HCT116 (cell line): ENCODE data around the gene UAP1L1. TPM values are rescaled to one million over a fixed set of nuclear protein-coding genes. Genes with fewer than 3 reads are reported as not detected.

Experiments used
- ATAC-seq: fragments of 200-7000 bp; cut with Tn5 transposase; 2 replicates; pipeline ENCODE4 v1.9.1; 2020; ENCODE audit warnings: mild to moderate bottlenecking, moderate library complexity
- BruUV-seq: library from RNA; stranded (reverse); fragments of 400-500 nt; replicated peaks from 2 replicates; lab custom pipeline; 2021; lab: Mats Ljungman, UMichigan
- CTCF ChIA-PET: fragments of 300-600 bp; sonication (Branson Sonifier 250); formaldehyde crosslinking; loops from one replicate; lab custom pipeline; 2021; ENCODE audit warnings: antibody characterized with exemption; lab: Charles Lee
- POLR2A ChIA-PET: fragments of 300-600, 350-600 bp; sonication (Branson Sonifier 250); formaldehyde crosslinking; loops from one replicate; lab custom pipeline; 2021; ENCODE audit warnings: antibody characterized with exemption; lab: Charles Lee
- RAD21 ChIA-PET, 2 experiments: fragments of 300-600 bp; sonication (Branson Sonifier 250); formaldehyde crosslinking; loops; one replicate each; lab custom pipeline; 2023; ENCODE audit warnings: low total read pairs in 2 of 2; ENCODE audit not compliant: uncharacterized antibody in 2 of 2, unreplicated experiment in 2 of 2, low non-redundant PET in 1 of 2; lab: Charles Lee
- DNase-seq: peaks from one replicate; pipeline ENCODE4 v3.0.0-alpha.2; 2010; ENCODE audit warnings: low read depth, low spot score
- H2AFZ ChIP-seq: fragments of 200-600 bp; shearing (Covaris generic), sonication (generic); 2 replicates; pipeline ENCODE4 v1.6.1; 2017; ENCODE audit warnings: low read depth, mixed run types, mixed read lengths, antibody characterized with exemption, low read length; ENCODE audit not compliant: poor library complexity, severe bottlenecking
- H3K27ac ChIP-seq: 2 replicates; pipeline ENCODE4 v1.5.1; 2012; ENCODE audit warnings: low read depth, low read length
- H3K27me3 ChIP-seq: fragments of 200-600 bp; sonication (generic); 2 replicates; pipeline ENCODE4 v1.6.1; 2016; ENCODE audit warnings: mixed run types, low read length, mixed read lengths; ENCODE audit not compliant: insufficient read depth
- H3K36me3 ChIP-seq, 2 experiments: fragments of 200-500 bp in 1 of 2; fragments of 200-600 bp in 1 of 2; sonication (Bioruptor generic) in 1 of 2; sonication (generic) in 1 of 2; 2 replicates each; pipeline versions ENCODE4 v1.5.1 to v1.6.1; 2014 to 2016; ENCODE audit warnings: low read length in 2 of 2, inconsistent platforms in 1 of 2, mixed read lengths in 1 of 2, mixed run types in 1 of 2; ENCODE audit not compliant: insufficient read depth in 2 of 2, control insufficient read depth in 1 of 2
- H3K4me1 ChIP-seq, 2 experiments: fragments of 200-600 bp in 1 of 2; sonication (generic) in 1 of 2; 2 replicates each; pipeline versions ENCODE4 v1.5.1 to v1.6.1; 2012 to 2017; ENCODE audit warnings: low read length in 2 of 2, inconsistent platforms in 1 of 2, mild to moderate bottlenecking in 1 of 2, mixed read lengths in 1 of 2, mixed run types in 1 of 2, moderate library complexity in 1 of 2; ENCODE audit not compliant: insufficient read depth in 2 of 2, control insufficient read depth in 1 of 2
- H3K4me2 ChIP-seq: fragments of 200-600 bp; sonication (generic); 2 replicates; pipeline ENCODE4 v1.6.1; 2017; ENCODE audit warnings: mixed run types, low read length, mixed read lengths
- H3K4me3 ChIP-seq, 2 experiments: fragments of 200-600 bp in 1 of 2; sonication (generic) in 1 of 2; replicated peaks in 1 of 2; 2 replicates each; pipeline ENCODE4 v1.5.1; 2011 to 2016; ENCODE audit warnings: low read length in 2 of 2, control low read depth in 1 of 2, low read depth in 1 of 2, mild to moderate bottlenecking in 1 of 2, mixed read lengths in 1 of 2, mixed run types in 1 of 2
- H3K79me2 ChIP-seq: fragments of 200-600 bp; sonication (generic); 2 replicates; pipeline ENCODE4 v1.6.1; 2017; ENCODE audit warnings: mild to moderate bottlenecking, mixed run types, low read length, moderate library complexity, mixed read lengths; ENCODE audit not compliant: insufficient read depth
- H3K9ac ChIP-seq: fragments of 200-600 bp; sonication (generic); 2 replicates; pipeline ENCODE4 v1.6.1; 2016; ENCODE audit warnings: low read length, mixed read lengths
- H3K9me2 ChIP-seq: fragments of 200-600 bp; sonication (generic), shearing (Covaris generic); 2 replicates; pipeline ENCODE4 v1.6.1; 2017; ENCODE audit warnings: mixed run types, mild to moderate bottlenecking, moderate library complexity; ENCODE audit not compliant: insufficient read depth
- H3K9me3 ChIP-seq, 2 experiments: fragments of 200-500 bp in 1 of 2; fragments of 200-600 bp in 1 of 2; sonication (Bioruptor generic) in 1 of 2; sonication (generic) in 1 of 2; 2 replicates each; pipeline ENCODE4 v1.6.1; 2014 to 2017; ENCODE audit warnings: low read length in 2 of 2, mixed read lengths in 2 of 2, inconsistent platforms in 1 of 2, low read depth in 1 of 2, mild to moderate bottlenecking in 1 of 2, mixed run types in 1 of 2, moderate library complexity in 1 of 2; ENCODE audit not compliant: control insufficient read depth in 1 of 2, insufficient read depth in 1 of 2
- H4K20me1 ChIP-seq: fragments of 200-600 bp; sonication (generic), shearing (Covaris generic); 2 replicates; pipeline ENCODE4 v1.6.1; 2017; ENCODE audit warnings: mixed run types, mild to moderate bottlenecking, moderate library complexity; ENCODE audit not compliant: insufficient read depth
- CEBPB ChIP-seq: IDR thresholded peaks from 2 replicates; pipeline ENCODE4 v1.6.1; 2012; ENCODE audit warnings: low read depth
- EGR1 ChIP-seq: IDR thresholded peaks from 2 replicates; pipeline ENCODE4 v1.6.1; 2012; ENCODE audit warnings: low read depth
- EZH2phosphoT487 ChIP-seq: fragments of 200-600 bp; IDR thresholded peaks from 2 replicates; pipeline ENCODE4 v1.6.1; 2018; ENCODE audit warnings: antibody characterized with exemption, borderline replicate concordance
- FOSL1 ChIP-seq: IDR thresholded peaks from 2 replicates; pipeline ENCODE4 v1.6.1; 2012; ENCODE audit warnings: low read depth
- JUND ChIP-seq: IDR thresholded peaks from 2 replicates; pipeline ENCODE4 v1.6.1; 2012
- POLR2A ChIP-seq: IDR thresholded peaks from 2 replicates; pipeline ENCODE4 v1.7.0; 2011; ENCODE audit warnings: borderline replicate concordance; ENCODE audit not compliant: insufficient read depth, insufficient read length; ENCODE audit errors: extremely low read depth
- POLR2AphosphoS5 ChIP-seq: IDR thresholded peaks from 2 replicates; pipeline ENCODE4 v1.6.1; 2011; ENCODE audit warnings: mild to moderate bottlenecking, low read depth, low read length, moderate library complexity
- SP1 ChIP-seq: IDR thresholded peaks from 2 replicates; pipeline ENCODE4 v1.6.1; 2012; ENCODE audit warnings: low read depth
- TCF7L2 ChIP-seq: IDR thresholded peaks from 2 replicates; pipeline ENCODE4 v1.7.0; 2011; ENCODE audit warnings: borderline replicate concordance, inconsistent platforms; ENCODE audit not compliant: insufficient read depth, insufficient read length; ENCODE audit errors: extremely low read depth
- intact Hi-C: fragments of 100-400 bp; cut with micrococcal nuclease; formaldehyde crosslinking; loops from 2 replicates; pipeline ENCODE4 v1.10.0; 2022
- total RNA-seq: library from RNA; stranded (reverse); gene quantifications from one replicate; pipeline ENCODE4 v1.2.1, GENCODE V29; 2021; ENCODE audit not compliant: unreplicated experiment
- TF ChIP-seq, protein P1 (sequence below), 3 experiments: fragments of 200-600 bp in 1 of 3; sonication (generic) in 1 of 3; IDR thresholded peaks in 2 of 3; conservative IDR thresholded peaks in 1 of 3; 2 replicates each; pipeline ENCODE4 v1.5.1; 2012 to 2017; ENCODE audit warnings: low read depth in 2 of 3, low read length in 2 of 3, antibody characterized with exemption in 1 of 3, borderline replicate concordance in 1 of 3, control low read depth in 1 of 3, mild to moderate bottlenecking in 1 of 3, mixed read lengths in 1 of 3, mixed run types in 1 of 3, moderate library complexity in 1 of 3; ENCODE audit not compliant: insufficient read depth in 1 of 3
- TF ChIP-seq, protein P2 (sequence below): IDR thresholded peaks from 2 replicates; pipeline ENCODE4 v1.6.1; 2012; ENCODE audit warnings: low read depth
- TF ChIP-seq, protein P3 (sequence below): IDR thresholded peaks from 2 replicates; pipeline ENCODE4 v1.6.1; 2012

Gene UAP1L1
- total RNA-seq, 1 experiment from 2014 or later = 11.0 TPM

DNA sequence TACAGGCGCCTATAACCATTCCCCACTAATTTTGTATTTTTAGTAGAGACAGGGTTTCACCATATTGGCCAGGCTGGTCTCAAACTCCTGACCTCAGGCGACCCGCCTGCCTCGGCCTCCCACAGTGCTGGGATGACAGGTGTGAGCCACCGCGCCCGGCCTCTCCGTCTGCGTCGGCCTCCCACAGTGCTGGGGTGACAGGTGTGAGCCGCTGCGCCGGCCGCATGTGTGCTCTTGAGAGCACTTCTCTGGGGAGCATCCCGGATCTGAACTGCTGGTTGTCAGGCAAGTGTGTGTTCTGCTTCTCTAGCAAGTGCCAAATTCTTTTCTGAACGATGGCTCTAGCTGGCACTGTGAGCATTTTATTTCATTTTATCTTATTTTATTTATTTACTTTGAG, 19.8 kb upstream of the UAP1L1 start (continued):
- TF ChIP-seq, protein P1, sequence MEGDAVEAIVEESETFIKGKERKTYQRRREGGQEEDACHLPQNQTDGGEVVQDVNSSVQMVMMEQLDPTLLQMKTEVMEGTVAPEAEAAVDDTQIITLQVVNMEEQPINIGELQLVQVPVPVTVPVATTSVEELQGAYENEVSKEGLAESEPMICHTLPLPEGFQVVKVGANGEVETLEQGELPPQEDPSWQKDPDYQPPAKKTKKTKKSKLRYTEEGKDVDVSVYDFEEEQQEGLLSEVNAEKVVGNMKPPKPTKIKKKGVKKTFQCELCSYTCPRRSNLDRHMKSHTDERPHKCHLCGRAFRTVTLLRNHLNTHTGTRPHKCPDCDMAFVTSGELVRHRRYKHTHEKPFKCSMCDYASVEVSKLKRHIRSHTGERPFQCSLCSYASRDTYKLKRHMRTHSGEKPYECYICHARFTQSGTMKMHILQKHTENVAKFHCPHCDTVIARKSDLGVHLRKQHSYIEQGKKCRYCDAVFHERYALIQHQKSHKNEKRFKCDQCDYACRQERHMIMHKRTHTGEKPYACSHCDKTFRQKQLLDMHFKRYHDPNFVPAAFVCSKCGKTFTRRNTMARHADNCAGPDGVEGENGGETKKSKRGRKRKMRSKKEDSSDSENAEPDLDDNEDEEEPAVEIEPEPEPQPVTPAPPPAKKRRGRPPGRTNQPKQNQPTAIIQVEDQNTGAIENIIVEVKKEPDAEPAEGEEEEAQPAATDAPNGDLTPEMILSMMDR (IDR thresholded peaks at IDR 0.05 in 2 of 3, conservative IDR thresholded peaks at IDR 0.05 in 1 of 3; ENCODE audit: borderline replicate concordance in 1 of 3, insufficient read depth in 1 of 3, low read depth in 2 of 3, low read length in 2 of 3) = no peak
- TF ChIP-seq TCF7L2 = no peak
- no peak for TF ChIP-seq JUND
- no peak for TF ChIP-seq FOSL1
- TF ChIP-seq, protein P2, sequence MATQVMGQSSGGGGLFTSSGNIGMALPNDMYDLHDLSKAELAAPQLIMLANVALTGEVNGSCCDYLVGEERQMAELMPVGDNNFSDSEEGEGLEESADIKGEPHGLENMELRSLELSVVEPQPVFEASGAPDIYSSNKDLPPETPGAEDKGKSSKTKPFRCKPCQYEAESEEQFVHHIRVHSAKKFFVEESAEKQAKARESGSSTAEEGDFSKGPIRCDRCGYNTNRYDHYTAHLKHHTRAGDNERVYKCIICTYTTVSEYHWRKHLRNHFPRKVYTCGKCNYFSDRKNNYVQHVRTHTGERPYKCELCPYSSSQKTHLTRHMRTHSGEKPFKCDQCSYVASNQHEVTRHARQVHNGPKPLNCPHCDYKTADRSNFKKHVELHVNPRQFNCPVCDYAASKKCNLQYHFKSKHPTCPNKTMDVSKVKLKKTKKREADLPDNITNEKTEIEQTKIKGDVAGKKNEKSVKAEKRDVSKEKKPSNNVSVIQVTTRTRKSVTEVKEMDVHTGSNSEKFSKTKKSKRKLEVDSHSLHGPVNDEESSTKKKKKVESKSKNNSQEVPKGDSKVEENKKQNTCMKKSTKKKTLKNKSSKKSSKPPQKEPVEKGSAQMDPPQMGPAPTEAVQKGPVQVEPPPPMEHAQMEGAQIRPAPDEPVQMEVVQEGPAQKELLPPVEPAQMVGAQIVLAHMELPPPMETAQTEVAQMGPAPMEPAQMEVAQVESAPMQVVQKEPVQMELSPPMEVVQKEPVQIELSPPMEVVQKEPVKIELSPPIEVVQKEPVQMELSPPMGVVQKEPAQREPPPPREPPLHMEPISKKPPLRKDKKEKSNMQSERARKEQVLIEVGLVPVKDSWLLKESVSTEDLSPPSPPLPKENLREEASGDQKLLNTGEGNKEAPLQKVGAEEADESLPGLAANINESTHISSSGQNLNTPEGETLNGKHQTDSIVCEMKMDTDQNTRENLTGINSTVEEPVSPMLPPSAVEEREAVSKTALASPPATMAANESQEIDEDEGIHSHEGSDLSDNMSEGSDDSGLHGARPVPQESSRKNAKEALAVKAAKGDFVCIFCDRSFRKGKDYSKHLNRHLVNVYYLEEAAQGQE = no peak
- TF ChIP-seq POLR2A = no peak

DNA sequence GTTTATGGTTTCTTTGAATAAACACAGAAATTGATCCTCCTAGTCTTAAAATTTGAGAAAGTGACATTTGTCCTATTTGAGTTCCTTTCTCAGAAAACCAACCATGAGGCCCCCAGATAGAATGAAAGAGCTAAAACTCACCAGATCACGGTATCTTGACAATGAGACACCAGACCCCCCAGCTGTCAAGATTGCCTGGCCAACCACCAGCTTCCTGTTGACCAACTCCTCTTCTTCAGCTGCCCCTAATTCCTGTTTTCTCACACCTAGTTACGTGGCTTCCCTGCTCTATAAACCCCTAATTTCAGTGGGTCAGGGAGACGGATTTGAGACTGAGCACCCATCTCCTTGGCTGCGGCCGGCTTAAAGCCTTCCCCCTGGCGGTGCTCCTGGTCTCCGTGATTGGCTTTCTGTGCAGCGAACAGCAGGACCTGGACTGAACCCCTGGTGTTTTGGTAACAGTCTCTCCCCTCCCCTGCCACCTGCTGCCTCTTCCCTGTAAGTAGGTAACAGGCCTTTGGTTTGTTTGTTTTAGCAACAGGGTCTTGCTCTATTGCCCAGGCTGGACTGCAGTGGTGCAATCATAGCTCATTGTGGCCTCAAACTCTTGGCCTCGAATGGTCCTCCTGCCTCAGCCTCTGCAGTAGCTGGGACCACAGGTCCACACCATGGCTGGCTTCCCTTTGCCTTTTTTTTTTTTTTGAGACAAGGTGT, 18.6 kb upstream of the UAP1L1 start:
- no TSS peak for BruUV-seq
- no peaks in the 10 kb centered on the region for H3K9me2 ChIP-seq
- H3K4me3 ChIP-seq = no peak overlapping the region
- no peak for ATAC-seq
- H3K9ac ChIP-seq = no peak overlapping the region
- H4K20me1 ChIP-seq = no peaks in the 10 kb centered on the region
- H3K9me3 ChIP-seq = no peaks in the 10 kb centered on the region
- no peak overlapping the region for H3K27ac ChIP-seq
- no peak overlapping the region for H2AFZ ChIP-seq
- H3K4me2 ChIP-seq = no peak overlapping the region
- no peaks in the 10 kb centered on the region for H3K79me2 ChIP-seq
- intact Hi-C loops = no loop called here
- ChIA-PET RAD21 (no interaction called here), POLR2A (interaction anchor here (1.2 kb wide), 1 partner anchor 182 kb away, joined by 4 read pairs; the partner anchor contains the start of gene TUBB4B)
- no peaks in the 10 kb centered on the region for H3K27me3 ChIP-seq
- peaks cover 16 to 33% of the 10 kb centered on the region in 2 experiments; a peak in 2 of 4 replicates for H3K4me1 ChIP-seq
- H3K36me3 ChIP-seq = 0 out of 4 replicates have a peak, but pooled peaks cover 0 to 2% of the 10 kb centered on the region in 2 experiments
- DNase-seq = no peak
- TF ChIP-seq SP1 = no peak
- no peak for TF ChIP-seq EZH2phosphoT487
- TF ChIP-seq, protein P3, sequence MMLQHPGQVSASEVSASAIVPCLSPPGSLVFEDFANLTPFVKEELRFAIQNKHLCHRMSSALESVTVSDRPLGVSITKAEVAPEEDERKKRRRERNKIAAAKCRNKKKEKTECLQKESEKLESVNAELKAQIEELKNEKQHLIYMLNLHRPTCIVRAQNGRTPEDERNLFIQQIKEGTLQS = no peak
- no peak for TF ChIP-seq CEBPB
- no peak for TF ChIP-seq EGR1
- no peak for TF ChIP-seq POLR2AphosphoS5
- TF ChIP-seq, all 23 proteins: peak for 0
- CTCF ChIA-PET = interaction anchor here (1.2 to 3.1 kb wide), 4 partner anchors 9 to 178 kb away, joined by 3 to 14 read pairs (median 4); partner anchors contain the start of gene SAPCD2
